HG03025 (cell line): Measurements from ENCODE around the gene MROH7.

Experiments
- ATAC-seq: cut with Tn5 transposase; IDR thresholded peaks from one replicate; pipeline ENCODE4 v1.9.1; 2021; ENCODE audit warnings: mild to moderate bottlenecking, moderate library complexity; ENCODE audit not compliant: unreplicated experiment, low FRiP score

Gene MROH7

DNA sequence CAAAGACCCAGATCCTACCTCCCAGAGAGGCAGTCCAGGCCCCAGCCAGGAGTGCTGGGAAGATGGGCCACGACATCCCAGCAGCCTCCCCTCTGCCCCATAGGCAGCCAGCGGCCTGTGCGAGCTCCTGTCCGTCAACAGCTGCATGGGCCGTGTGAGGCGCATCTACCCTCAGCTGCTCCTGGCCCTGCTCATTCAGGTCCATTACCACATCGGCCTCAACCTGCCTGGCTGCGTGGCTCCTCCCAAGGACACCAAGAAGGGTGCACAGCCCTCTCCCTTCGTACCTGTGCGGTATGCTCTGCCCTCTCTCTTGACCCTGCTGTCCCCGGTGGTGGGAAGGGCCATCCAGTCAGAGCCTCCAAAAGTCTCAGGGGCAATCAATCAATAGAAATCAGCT lies 44.6 kb downstream of the MROH7 start:
- no peak for ATAC-seq

DNA sequence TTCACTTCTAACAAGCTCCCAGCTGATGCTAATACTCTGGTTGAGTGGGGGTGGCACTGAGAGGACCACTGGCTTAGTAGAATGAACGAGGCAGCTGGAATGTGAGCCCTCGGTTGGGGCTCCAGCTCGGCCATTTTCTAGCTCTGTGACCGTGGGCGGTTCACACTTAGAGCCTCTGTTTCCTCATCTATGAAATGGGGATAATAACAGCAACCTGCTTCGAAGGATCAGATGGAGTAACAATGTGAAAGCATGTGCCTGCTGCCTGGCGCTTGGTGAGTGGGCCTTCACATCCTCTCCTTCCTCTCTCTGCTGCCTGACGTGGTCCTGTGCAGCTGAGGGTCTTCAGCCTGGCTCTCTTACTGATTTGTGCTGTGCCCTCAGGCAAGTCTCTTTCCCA lies 53.2 kb downstream of the MROH7 start:
- ATAC-seq = no peak

DNA sequence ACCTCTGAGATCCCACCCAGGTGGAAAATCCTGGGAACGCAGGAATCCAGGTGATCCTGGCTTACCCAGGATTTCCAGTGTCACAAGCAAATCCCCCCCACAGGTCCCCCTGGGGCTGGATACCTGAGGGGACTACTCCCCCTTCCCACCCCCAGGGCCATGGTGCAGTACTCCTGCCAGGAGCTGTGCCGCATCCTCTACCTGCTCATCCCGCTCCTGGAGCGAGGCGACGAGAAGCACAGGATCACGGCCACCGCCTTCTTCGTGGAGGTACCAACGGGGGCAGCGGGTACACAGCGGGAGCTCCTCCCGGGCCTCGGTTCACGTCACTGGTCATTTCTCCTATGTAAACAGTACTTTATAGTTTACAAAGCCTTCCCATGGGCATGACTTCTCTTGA lies 53.6 kb downstream of the MROH7 start:
- no peak for ATAC-seq

DNA sequence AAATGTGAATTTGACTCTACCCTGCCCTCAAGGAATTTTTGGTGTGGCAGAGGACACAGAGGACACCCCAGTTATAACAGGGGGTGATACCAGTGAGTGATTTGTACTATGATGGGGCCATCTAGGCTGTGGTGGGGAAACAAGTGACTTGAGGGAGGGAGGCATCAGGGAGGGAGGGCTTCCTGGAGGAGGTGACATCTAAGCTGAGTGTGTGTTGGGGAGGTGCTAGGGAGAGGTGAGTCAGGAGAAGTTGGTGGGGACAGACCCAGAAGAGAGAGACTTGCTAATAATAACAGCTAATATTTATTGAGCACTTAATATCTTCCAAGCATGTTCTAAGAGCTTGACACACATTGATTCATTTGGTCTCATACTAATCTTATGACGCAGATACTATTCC lies 54.2 kb downstream of the MROH7 start:
- ATAC-seq = no peak

DNA sequence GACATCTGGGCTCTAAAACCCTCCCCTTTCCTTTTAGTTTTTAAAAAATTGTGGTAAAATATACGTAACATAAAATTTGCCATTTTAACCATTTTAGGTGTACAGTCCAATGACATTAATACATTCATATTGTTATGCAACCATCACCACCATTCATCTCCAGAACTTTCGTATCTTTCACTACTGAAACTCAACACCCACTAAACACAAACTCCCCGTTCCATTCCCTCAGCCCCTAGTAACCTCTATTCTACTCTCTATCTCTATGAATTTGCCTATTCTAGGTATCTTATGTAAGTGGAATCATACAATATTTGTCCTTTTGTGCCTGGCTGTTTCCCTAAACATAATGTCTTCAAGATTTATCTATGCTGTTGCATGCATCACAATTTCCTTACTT lies 54.7 kb downstream of the MROH7 start:
- ATAC-seq = no peak

DNA sequence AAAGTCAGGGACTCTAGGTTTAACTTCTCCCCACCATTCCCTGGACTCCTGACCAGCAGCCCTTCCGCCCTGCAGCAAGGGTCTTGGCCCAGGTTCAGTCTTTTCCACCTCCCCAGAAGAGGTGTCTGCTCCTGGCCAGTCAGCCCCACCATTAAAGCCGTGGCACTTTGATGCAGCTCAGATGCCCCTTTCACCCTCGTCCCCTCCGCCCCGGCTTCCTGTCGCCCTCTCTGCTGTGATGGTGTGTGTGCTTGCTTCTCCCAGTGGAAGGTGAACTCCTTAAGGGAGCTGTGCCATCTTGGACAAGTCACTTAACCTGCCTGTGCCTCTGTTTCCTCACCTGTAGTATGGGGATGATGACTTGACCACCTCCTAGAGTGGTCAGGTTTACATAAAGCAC lies 56.3 kb downstream of the MROH7 start:
- no peak for ATAC-seq

DNA sequence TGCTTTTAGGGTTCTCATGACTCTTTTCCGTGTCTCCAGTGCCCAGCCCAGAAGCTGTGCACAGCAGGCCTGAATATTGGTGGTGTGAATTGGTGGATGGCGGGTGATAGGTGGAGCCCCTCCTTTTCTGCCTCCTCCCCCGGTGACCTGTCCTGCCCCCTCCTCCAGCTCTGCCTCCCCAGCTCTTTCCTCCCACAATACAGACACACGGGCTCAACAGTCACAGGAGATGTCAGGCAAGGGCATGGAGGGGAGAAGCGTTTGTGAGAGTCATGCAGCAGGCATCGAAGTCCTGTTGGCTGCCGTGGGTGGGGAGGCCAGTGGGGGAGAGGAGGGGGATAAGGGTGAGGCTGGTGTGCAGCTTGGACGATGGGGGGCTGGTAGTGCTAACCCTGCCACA lies 56.8 kb downstream of the MROH7 start:
- ATAC-seq = no peak

DNA sequence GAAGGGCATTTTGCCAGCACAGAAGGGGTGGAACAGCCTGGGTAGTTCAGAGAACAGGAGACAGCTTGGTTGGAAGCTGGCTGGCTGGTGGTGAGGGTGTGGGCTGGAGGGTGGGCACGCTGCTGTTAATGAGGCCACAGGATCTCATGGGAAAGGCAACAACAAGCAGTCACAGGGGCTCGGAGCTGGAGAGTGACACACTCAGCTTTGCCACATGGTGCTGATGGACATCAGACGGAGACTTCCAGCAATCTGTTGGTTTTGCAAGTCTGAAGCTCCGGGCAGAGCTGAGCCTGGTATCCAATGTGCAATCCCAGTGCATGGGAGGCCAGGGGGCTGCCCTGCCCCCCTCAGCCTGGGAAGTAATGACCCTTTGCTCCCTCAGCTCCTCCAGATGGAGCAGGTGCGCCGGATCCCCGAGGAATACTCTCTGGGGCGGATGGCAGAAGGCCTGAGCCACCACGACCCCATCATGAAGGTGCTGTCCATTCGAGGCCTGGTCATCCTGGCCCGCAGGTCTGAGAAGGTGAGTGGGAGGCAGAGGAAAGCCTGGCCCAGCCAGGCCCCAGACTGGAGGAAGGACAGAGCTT lies 58.4 kb downstream of the MROH7 start:
- no peak for ATAC-seq

DNA sequence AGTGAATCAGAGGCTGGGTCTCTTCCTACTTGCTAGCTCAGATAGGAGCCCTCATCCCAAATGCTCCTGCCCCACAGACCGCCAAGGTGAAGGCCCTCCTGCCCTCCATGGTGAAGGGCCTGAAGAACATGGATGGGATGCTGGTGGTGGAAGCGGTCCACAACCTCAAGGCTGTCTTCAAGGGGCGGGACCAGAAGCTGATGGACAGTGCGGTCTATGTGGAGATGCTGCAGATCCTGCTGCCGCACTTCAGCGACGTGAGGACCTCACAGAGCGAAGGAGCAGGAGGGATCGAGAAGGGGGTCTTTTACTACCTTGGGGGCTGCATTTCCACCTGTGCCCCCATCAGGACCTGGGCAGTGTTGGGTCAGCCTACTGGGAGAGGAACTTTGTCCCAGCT lies 59.5 kb downstream of the MROH7 start:
- ATAC-seq = no peak

DNA sequence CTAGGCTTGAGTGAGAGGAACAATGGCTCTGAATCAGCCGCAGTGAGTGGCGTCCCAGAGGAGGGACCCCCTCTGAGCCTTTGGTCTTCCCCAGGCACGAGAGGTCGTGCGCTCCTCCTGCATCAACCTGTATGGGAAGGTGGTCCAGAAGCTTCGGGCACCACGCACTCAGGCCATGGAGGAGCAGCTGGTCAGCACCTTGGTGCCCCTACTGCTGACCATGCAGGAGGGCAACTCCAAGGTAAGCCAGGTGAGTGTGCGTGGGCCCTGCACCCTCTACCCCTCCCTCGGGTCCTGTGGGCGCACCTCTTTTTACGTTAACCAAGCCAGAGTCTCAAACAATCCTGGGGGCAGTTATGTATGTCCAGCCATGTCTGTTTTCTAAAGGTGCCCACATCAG lies 60.4 kb downstream of the MROH7 start:
- ATAC-seq = no peak

DNA sequence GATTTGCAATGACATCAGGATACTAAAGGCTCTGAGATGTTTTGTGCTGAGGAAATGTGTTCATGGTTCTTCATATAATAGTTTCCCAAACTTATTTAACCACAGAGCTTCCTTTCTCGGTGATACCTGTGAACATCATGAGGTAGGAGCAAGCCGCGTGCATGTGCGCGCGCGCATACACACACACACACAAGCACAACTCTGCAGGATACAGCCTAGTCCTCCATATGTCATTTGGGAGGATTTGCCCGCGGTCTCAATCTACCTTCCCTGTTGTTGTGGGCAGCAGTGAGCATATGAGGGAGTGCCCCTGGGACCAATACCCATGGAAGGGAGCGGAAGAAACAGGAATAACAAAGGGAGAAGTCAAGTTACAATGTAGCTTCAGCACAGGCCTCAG lies 61.9 kb downstream of the MROH7 start:
- ATAC-seq = no peak

DNA sequence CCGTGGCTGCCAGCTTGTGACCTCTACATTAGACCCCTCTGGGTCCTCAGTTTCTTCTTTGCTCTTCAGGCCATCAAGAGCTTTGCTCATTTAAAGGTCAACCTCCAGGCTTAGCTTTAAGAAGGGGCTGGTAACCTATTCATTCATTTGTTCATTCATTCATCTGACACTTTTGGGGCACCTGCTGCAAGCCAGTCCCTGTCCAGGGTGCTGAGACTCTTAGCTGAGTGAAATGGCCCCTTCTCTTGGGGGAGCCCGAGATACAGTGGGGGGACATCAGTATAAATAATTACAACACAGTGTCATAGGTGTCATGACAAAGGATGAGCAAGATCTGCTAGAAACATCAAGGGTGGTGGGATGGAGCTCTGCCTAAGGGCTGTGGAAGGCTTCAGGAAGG lies 63.6 kb downstream of the MROH7 start:
- no peak for ATAC-seq

DNA sequence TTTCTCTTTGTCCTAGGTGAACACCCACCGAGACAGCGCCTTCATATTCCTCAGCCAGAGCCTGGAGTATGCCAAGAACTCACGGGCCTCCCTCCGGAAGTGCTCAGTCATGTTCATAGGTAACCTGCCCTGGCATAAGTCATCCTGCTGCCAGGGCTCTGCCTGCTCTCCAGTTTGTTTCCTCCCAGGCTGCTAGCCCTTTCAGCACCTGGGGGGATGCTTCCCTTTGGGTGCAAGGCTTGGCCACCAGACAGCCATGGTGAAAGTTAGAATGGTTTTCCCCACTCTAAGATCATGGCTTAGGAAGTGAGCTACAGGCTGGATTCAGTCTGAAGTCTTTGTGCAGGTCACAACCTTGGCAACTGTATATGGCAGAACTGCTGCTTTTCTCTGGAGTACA lies 64.8 kb downstream of the MROH7 start:
- no peak for ATAC-seq

DNA sequence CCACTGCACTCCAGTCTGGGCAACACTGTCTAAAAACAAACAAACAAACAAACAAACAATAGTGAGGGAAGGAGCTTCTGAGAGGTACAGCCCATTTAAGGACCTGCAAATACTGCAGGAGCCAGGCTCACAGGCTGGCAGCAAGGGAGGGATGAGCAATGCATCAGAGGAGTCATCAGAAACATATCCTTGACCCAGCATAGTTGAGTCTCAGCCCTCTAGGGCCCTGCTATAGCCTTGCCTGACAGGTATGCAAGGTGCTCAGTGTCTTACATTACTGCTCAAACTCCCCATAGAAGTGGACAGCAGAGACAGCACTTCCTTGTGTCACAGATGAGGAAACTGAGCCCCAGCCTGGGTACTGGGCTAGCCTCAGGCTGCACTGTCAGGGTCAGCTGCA lies 66.8 kb downstream of the MROH7 start:
- ATAC-seq = no peak

DNA sequence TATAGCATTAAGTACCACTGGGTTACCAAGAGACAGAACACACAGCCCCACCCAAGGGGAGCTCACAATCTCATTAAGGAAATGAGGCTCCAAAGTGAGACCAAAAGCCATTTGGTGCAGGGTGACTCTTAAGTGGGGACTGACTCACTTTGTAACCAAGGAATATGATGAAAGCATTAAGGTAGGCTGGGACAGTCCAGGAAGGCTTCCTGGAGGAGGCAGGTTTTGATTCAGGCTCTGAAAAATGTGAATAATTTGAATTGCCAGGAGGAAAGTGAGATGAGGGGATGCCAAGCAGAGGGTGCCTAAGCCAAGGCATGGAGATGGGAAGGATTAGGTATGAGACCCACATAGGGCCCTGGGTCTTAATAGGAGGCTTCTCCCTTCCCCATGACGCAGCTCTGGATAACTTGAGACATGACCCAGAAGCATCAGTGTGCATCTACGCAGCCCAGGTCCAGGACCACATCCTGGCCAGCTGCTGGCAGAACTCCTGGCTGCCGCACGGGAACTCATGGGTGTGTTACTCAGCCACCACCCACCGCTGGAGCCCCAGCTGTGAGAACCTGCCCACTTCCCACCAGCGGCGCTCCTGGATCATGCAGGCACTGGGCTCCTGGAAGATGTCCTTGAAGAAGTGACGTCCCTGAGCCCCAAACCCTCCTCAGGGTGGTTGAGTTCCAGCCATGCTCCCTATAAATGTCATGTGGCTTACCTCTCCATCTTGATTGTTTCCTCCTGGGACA lies 68.1 kb downstream of the MROH7 start:
- ATAC-seq = no peak

DNA sequence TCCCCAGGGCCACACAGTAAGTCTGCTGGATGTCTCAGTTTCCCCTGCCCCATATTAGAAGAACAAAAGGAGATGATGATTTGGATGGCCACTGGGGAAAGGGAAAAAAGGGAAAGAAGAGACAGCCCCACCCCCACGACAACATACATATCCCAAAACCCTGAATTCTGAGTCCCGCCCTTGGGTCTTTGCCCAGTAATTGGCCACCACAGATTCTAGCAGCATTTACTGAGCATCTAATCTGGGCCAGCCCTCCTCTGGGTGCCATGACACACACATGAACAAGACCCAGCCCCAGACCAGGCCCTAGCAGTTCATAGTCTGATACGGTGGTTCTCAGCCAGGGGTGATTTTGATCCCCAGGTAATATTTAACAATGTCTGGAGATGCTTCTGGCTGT lies 68.8 kb downstream of the MROH7 start:
- ATAC-seq = no peak

DNA sequence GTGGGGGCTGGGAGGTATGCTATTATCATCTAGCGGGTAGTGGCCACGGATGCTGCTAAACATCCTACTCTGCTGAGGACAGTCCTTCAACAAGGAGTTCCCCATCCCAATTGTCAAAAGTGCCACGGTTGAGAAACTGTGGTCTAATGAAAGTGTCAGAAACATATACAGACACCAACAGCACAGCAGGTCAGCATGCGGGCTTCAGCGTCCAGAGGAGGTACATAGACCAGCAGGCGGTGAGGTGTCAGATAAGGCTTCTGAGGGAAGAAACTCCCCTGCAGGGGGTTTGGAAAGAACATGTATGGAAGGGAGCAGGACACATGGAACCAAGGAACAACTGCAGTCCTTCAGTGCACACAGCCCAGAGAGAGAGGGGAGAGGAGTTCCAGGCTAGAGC lies 69.3 kb downstream of the MROH7 start:
- ATAC-seq = no peak

DNA sequence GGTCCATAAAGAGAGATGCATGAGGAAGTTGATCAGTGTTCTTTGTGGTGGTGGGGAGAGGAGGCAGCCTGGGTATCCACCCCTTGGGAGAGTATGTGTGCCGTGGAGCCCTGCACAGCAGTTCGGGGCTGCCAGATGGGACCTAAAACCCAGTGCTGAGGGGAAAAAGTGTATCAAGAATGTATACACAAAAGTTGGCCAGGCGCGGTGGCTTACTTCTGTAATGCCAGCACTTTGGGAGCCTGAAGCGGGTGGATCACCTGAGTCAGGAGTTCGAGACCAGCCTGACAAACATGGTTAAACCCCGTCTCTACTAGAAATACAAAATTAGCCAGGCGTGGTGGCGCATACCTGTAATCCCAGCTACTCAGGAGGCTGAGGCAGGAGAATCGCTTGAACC lies 70.0 kb downstream of the MROH7 start:
- no peak for ATAC-seq

DNA sequence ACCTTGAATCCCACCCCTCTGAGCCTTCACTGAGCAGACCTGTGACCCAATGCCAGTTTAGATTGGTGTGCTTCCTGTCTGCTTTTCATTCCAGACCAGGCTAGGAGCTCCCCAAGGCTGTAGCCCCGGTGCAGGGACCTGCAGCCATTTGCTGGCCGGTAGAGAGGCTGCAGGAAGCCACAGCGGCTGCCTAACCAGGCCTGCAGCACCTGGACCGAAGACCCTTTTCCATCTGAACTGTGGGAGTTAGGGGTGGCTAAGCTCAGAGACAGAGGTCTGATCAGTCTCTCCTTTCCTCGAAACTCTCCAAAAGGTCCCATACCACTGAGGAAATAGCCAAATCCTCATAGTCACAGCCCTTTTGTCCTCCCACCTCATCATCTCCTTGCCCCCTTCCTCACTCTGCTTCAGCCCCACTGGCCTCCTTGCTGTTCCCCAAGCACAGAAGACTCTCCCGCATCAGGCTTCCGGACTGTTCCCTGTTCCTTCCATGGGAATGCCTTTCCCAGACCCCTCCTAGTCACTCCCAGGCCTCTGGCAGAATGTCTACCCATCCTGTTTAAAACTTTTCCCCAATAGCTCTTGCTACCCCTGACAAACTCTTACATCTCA lies 73.4 kb downstream of the MROH7 start:
- no peak for ATAC-seq

DNA sequence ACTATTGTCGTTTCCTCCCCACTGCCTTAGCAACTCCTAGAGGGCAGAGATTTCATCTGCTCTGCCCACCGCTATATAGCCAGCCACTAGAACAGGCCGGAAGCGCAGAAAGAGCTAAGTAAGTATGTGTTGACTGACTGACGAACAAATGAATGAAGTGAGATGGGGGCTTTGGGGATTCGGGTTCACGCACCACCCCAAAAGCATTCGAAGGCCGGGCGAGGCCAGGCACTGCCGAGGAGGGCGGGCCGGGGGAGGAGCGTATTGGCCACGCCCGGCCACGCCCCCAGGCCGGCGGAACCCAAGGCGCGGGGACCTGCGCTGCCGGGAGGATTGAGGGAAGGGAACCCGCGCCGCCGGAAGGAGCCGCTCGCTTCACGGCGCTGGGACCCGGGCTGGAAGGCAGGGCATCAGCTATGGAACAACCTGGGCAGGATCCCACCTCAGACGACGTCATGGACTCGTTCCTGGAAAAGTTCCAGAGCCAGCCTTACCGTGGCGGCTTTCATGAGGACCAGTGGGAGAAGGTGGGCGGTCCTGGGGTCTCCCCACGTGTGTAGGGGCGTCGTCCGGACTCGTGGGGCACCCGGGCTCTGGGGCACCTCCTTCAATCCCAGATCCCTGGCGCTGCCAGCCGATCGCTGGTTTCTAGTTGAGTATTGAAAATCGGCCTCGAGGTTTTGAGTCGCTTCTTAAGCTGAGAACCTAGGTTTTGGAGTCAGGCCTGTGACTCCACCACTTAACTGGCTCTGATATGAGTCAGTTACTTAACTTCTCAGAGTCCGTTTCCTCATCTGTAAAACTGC lies 74.1 kb downstream of the MROH7 start, which contains the start of gene TTC4:
TTC4 (plus strand) TSS at position 369 of the 806 bp plus-strand sequence; CDS start at position 417, 48 bp downstream.
- ATAC-seq = peak; percentile 87
